Chondrocyte (in vitro differentiated cells): ENCODE data around the gene RMRP. TPM values are rescaled to one million over a fixed set of nuclear protein-coding genes. Genes with fewer than 3 reads are reported as not detected.
A peak's percentile ranks its signal among the peaks of the same experiment; 100 is the strongest.

ENCODE experiments used
- DNase-seq: peaks from one replicate; pipeline ENCODE4 v3.0.0; 2021; ENCODE audit warnings: mixed read lengths, low spot score
- H3K27ac Mint-ChIP-seq: one replicate; pipeline ENCODE4 v1.8.0; 2021; ENCODE audit warnings: mild to moderate bottlenecking, moderate library complexity, mixed read lengths; ENCODE audit not compliant: unreplicated experiment
- H3K27me3 Mint-ChIP-seq: 2 replicates; pipeline ENCODE4 v1.8.0; 2021; ENCODE audit warnings: low read depth, mixed read lengths
- H3K36me3 Mint-ChIP-seq: 2 replicates; pipeline ENCODE4 v1.8.0; 2021; ENCODE audit warnings: low read depth, mixed read lengths
- H3K4me1 Mint-ChIP-seq: 2 replicates; pipeline ENCODE4 v1.8.0; 2021; ENCODE audit warnings: low read depth, mild to moderate bottlenecking, mixed read lengths
- H3K4me3 Mint-ChIP-seq: one replicate; pipeline ENCODE4 v1.8.0; 2021; ENCODE audit warnings: mild to moderate bottlenecking, moderate library complexity, mixed read lengths; ENCODE audit not compliant: unreplicated experiment
- H3K9me3 Mint-ChIP-seq: 2 replicates; pipeline ENCODE4 v1.8.0; 2021; ENCODE audit warnings: low read depth, mixed read lengths
- CTCF ChIP-seq: fragments of 200-600 bp; sonication (generic); IDR thresholded peaks from 2 replicates; pipeline ENCODE4 v1.5.0; 2021; ENCODE audit warnings: antibody characterized with exemption, mild to moderate bottlenecking, moderate library complexity
- total RNA-seq: library from RNA; stranded (reverse); gene quantifications from 3 replicates; pipeline ENCODE4 v1.2.1, GENCODE V29; 2021

The RMRP gene
- total RNA-seq, 1 donor from 2014 or later: 12,386 TPM

DNA sequence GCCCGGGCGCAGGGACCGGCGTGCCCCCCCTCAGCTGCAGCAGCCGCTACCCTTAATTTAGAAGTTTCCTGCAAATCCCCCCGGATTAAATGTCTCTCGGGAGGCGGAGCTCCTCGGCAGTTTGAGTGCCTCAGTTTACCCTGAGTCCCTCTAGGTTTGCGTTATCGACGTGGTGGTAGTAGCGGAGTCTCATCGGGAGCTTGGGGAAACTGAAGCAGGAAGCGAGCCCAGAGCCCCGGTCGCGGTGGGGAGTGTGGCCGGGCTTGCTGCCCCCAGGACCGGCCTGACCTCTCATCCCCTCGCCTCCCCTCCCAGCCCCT lies 32.4 kb upstream of the RMRP start:
- Mint-ChIP-seq H3K9me3 (no peaks in the 10 kb centered on the region), H3K4me1 (peaks cover 55% of the 10 kb centered on the region), H3K4me3 (peak overlapping the region; percentile 99), H3K36me3 (peaks cover 22% of the 10 kb centered on the region), H3K27ac (peak overlapping the region; percentile 91), H3K27me3 (no peaks in the 10 kb centered on the region)
- no peak for DNase-seq
- no peak for TF ChIP-seq CTCF

DNA sequence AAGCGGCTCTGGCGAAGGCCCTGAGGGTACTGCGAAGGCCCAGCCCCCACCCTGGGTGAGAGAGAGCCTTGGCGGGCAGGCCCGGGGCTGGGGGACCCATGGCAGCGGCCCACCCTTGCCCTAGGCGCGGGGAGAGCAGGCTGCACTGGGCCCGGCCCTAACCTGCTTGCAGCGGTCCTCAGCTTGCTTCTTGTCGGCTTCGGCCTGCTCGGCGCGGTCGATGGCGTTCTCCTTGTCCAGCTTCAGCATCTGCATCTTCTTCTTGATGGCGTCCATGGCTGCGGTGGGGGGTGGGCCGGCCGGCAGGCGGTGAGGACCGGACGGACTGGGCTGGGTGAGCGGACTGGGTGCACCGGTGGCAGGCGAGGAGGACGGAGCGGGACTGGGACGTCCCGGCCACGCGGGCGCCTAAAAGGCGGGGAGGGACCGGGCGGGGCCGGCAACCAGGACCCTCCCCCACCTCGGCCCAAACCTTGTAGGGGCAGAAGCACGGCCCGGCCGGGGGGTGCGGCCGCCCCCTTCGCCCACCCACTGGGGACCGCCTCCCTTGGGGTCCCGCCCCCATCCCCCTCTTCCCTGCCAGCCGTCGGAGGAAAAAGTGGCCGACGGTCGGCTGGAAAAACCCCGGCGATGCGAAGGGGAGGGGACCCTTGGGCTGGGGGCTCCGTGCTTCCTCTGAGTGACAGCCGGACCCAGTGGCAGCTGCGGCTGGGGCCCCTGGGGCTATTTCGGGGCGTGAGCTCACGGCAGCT lies 31.9 kb upstream of the RMRP start, which contains the start of gene TPM2:
Gene TPM2 (minus strand): TSS at position 384 of the 752 bp plus-strand sequence. CDS start 108 bp downstream, at position 276.
- no peaks in the 10 kb centered on the region for H3K9me3 Mint-ChIP-seq
- DNase-seq: peak; percentile 93
- peak within 1 kb of the TSS; percentile 99 for H3K4me3 Mint-ChIP-seq
- no peaks in the 10 kb centered on the region for H3K27me3 Mint-ChIP-seq
- peak within 1 kb of the TSS; percentile 98 for H3K27ac Mint-ChIP-seq
- peaks cover 55% of the 10 kb centered on the region for H3K4me1 Mint-ChIP-seq
- peaks cover 23% of the 10 kb centered on the region for H3K36me3 Mint-ChIP-seq
- no peak for TF ChIP-seq CTCF

DNA sequence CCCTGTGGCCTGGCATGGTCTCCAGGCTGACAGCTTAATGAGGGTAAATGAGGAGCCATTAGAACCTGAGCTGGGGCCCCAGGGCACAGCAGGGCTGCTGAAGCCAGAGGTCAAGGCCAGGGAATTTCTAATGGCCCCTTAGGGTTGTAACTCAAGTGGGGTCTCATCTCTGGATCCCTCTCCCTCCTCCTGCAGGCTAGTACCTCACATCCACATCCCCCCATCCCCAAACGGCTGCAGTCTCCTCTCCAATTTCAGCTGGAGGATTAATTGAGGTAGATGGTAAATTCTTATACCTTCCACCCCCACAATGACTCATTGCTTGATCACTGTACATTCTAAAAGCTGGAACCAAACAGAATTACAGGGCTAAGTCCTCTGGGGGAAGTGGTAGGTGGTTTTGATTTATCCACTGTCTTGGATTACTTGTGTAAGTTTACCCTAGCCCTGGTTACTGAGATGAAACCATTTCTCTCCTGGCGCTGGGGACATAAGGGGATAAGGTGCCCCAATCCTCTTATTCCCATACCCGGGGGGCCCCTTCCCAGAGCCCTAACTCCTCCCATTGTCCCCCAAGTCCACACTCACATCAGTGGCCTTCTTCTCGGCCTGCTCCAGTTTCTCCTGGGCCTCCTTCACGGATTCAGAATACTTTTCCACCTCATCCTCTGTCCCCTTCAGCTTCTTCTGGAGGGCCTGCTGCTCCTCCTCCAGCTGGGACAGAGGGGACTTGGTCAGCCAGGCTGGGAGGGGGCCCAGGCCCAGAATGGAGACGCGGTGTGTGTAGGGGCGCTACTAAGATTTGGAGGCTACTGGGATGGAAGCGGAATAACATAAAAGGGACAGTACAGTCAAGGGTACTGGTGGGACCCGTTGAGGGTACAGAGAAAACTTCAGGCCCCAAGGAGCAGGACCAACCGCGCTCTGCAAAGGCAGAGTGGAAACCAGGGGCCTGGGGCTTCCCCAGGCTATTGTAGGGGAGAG lies 31.0 kb upstream of the RMRP start:
- no peak for TF ChIP-seq CTCF
- Mint-ChIP-seq H3K4me3 (peak overlapping the region; percentile 99), H3K9me3 (no peaks in the 10 kb centered on the region), H3K27me3 (no peaks in the 10 kb centered on the region), H3K4me1 (peaks cover 63% of the 10 kb centered on the region), H3K27ac (peak overlapping the region; percentile 94), H3K36me3 (peaks cover 28% of the 10 kb centered on the region)
- no peak for DNase-seq

GRCh38 chr9:35687972-35688557 lies 30.2 kb upstream of the RMRP start:
- Mint-ChIP-seq H3K27ac (peak overlapping the region; percentile 94), H3K36me3 (peaks cover 35% of the 10 kb centered on the region), H3K27me3 (no peaks in the 10 kb centered on the region), H3K4me1 (peaks cover 71% of the 10 kb centered on the region), H3K9me3 (no peaks in the 10 kb centered on the region), H3K4me3 (peak overlapping the region; percentile 99)
- no peak for DNase-seq
- TF ChIP-seq CTCF: no peak

DNA sequence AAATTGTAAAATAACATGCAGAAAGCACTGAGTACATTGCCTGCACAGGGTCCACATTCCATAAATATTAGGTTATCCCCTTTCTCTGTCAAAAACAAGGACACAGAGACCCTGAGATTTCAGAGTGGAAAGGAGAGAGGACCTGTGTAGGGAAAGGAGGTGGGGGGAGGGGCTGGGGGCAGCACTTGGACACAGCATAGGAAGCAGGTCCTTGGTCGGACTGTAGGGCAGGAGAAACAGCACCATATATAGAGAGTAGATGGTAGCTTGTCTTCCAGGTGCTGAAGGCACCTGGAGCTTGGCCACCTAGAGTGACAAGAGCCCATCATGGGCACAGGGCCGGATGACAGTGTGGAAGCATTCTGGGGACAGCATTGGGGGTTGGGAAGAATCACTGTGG lies 29.5 kb upstream of the RMRP start:
- Mint-ChIP-seq H3K27ac (peak overlapping the region; percentile 94), H3K27me3 (no peaks in the 10 kb centered on the region), H3K36me3 (peaks cover 42% of the 10 kb centered on the region), H3K4me1 (peaks cover 78% of the 10 kb centered on the region), H3K4me3 (peak overlapping the region; percentile 99), H3K9me3 (no peaks in the 10 kb centered on the region)
- no peak for DNase-seq
- TF ChIP-seq CTCF: no peak
